Measurements from ENCODE around the gene DSC1.

DNA sequence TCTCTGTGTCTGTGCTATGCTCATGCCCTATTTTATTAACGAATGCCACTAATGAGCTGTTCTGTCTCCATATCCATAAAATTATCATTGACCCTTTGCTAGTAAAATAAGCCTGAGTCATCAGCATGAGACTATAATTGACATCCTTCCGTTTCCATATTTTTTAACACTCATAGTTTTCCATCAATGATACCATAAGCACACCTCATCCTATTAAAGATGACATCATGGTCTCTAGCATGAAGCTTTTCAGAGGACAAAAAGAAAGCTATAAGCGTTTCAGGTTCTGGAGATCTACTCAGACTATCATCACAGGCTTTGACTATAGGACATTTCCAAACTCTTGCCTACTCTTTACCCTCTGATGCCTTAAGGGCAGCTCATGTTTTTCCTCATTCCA, 59.2 kb downstream of the DSC1 start:
- TF ChIP-seq, protein P1, sequence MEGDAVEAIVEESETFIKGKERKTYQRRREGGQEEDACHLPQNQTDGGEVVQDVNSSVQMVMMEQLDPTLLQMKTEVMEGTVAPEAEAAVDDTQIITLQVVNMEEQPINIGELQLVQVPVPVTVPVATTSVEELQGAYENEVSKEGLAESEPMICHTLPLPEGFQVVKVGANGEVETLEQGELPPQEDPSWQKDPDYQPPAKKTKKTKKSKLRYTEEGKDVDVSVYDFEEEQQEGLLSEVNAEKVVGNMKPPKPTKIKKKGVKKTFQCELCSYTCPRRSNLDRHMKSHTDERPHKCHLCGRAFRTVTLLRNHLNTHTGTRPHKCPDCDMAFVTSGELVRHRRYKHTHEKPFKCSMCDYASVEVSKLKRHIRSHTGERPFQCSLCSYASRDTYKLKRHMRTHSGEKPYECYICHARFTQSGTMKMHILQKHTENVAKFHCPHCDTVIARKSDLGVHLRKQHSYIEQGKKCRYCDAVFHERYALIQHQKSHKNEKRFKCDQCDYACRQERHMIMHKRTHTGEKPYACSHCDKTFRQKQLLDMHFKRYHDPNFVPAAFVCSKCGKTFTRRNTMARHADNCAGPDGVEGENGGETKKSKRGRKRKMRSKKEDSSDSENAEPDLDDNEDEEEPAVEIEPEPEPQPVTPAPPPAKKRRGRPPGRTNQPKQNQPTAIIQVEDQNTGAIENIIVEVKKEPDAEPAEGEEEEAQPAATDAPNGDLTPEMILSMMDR (IDR thresholded peaks at IDR 0.05) = no peak
- no peak for TF ChIP-seq POLR2A (IDR thresholded peaks at IDR 0.05)

Measured in testis (tissue), 2 donors.